NCI-H82 (cell line): ENCODE results near the gene TMEM87B.
A peak's percentile ranks its signal among the peaks of the same experiment; 100 is the strongest.
"Not testable (repeated sequence)": the region's sequence is repeated elsewhere in the genome, so short reads cannot be mapped to it uniquely, and the experiment has no call there.

Experiments
- DNase-seq: peaks from one replicate; lab custom pipeline; 2025; lab: John Stamatoyannopoulos, UW

TMEM87B gene

GRCh38 chr2:112032689-112033465 is 22.2 kb upstream of the TMEM87B start:
- DNase-seq: peak; percentile 35

DNA sequence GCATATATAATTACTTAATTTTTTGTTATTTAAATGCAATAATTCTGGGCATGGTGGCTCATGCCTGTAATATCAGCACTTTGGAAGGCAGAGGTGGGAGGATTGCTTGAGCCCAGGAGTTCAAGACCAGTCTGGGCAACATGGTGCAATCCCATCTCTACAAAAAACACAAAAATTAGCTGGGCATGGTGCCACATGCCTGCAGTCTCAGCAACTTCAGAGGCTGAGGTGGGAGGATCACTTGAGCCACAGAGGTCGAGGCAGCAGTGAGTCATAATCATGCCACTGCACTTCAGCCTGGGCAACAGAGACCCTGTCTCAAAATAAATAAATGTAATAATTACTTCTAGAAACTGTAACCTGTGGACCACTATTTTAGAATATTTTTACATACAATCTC is 21.5 kb upstream of the TMEM87B start:
- DNase-seq: no peak

GRCh38 chr2:112034924-112035323 is 20.1 kb upstream of the TMEM87B start:
- no peak for DNase-seq

DNA sequence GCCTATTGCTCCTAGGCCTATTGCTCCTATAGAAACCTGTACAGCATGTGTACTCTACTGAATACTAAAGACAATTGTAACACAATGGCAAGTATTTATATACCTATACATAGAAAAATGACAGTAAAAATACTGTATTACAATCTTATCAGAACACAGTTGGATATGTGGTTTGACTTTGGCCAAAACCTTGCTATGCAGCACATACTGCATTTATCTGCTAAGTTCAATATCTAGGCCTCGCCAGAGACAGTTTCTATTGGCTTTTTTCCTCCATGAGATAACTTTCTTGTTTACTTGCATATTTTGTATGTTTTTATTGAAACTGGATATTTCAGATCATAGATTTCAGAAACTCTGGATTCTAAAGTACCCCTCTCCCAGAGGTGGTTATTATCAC is 19.3 kb upstream of the TMEM87B start:
- no peak for DNase-seq

GRCh38 chr2:112039556-112039955 is 15.5 kb upstream of the TMEM87B start:
- not testable (repeated sequence) for DNase-seq

- DNase-seq: not testable (repeated sequence)
Measured at GRCh38 chr2:112040066-112040465, 15.0 kb upstream of the TMEM87B start.

DNA sequence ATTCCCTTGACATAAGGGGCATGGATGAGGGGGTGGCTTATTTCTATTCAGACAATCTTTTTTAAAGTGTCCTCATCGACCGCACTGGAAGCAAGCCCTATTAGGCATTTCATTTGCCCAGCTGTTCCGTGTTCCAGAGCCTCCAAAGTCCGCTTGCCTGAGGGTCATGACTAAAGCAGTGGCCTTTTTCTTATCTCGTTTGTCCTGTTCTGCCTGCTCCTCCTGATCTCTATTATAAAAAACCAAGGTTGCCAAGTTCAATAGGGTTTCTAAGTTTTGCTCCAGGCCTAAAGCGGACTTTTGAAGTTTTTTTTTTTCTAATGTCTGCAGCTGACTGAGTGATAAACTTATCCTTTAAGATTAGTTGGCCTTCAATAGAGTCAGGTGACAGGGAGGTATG is 13.6 kb upstream of the TMEM87B start:
- not testable (repeated sequence) for DNase-seq

DNA sequence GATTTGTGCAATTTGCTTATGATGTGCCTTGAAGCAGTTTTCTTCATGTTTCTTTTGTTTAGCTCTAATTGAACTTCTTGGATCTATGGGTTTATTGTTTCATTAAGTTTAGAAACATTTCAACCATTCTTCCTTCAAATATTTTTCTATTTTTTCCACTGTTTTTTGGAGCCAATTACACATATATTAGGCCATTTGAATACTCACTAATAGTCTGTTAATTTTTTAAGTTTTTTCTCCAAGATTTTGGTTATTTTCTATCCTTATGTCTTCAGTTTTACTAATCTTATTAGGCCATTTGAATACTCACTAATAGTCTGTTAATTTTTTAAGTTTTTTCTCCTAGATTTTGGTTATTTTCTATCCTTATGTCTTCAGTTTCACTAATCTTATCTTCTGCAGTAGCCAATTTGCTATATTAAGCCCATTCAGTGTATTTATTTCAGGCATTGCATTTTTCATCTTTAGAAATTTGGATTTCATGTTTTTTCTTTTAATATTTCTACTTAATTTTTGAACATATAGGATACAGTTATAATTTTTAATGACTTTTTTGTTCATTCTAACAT is 9.5 kb upstream of the TMEM87B start:
- DNase-seq: no peak

DNA sequence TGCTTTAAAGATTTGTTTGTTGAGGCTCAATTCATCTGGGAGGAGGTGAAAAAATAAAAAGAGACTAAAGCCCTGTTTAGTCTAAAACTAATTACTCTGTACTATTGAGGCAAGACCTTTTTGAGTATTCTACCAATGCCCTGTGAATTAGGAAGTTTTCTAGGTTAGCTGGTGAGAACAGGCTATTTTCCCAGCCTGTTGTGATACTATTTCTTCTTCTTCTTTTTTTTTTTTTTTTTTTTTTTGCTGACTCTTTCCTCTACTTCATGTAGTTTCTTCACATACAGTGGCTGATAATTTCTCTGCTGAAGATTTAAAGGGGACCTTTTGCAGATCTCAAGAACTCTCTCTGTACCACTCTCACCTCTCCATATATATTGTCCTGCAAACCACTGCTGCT is 8.8 kb upstream of the TMEM87B start:
- no peak for DNase-seq

DNA sequence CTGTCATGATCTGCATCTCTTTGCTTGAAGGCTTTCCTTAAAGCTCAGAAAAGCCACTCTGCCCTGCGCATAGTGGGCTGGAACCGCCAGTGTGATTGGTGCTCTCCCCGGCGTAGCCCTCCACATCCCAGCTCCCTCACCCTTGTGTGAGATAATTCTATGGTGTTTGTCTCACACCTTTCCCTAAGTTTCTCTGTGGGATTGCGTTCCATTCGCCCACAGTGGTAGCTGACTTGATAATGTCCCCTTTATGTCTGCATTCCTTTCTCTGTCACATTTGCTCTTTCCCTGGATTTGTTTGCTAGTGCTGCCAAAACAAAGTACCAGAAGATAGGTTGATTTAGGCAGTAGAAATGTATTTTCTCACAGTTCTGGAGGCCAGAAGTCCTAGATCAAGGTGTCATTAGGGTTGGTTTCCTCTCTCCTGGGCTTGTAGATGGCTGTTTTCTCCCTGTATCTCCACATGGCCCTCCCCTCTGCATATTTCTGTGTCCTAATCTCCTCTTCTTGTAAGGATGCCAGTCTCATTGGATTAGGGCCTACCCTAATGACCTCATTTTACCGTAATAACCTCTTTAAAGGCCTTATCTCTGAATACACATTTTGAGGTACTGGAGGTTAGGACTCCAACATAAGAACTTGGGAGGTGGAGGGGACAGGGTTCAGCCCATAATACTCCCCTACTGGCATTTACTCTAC is 7.4 kb upstream of the TMEM87B start:
- DNase-seq: peak; percentile 82

GRCh38 chr2:112048236-112048592 is 6.9 kb upstream of the TMEM87B start:
- DNase-seq: peak; percentile 45

DNA sequence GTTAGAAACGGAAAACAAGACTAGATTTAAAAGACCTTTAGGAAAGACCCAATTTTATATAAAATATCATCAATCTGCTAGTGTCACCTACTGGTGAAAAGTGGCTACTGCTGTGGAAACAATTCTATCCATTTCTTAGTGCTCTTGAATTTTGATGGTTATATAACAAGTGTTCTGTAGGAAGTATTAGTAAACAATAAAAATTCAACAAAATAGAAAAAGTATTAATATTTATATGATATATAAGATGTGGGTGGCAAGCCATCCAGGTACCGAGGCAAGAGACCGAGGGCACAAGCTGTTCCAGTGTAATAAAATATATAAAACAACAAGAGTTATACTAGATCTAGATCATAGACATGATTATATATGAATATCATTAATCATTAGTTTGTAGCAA is 6.2 kb upstream of the TMEM87B start:
- DNase-seq: peak; percentile 70

- no peak for DNase-seq
Measured at GRCh38 chr2:112050316-112050715, 4.8 kb upstream of the TMEM87B start.

- DNase-seq: peak; percentile 99
Measured at GRCh38 chr2:112053917-112054846, 887 bp upstream of the TMEM87B start.

- DNase-seq: peak; percentile 62
Measured at GRCh38 chr2:112055730-112056625, 909 bp downstream of the TMEM87B start.

- DNase-seq: no peak
Measured at GRCh38 chr2:112056626-112056987, 1.5 kb downstream of the TMEM87B start.

GRCh38 chr2:112059671-112060070 is 4.6 kb downstream of the TMEM87B start:
- no peak for DNase-seq

GRCh38 chr2:112061299-112061698 is 6.2 kb downstream of the TMEM87B start:
- DNase-seq: no peak

- no peak for DNase-seq
Measured at GRCh38 chr2:112061840-112062239, 6.8 kb downstream of the TMEM87B start.

DNA sequence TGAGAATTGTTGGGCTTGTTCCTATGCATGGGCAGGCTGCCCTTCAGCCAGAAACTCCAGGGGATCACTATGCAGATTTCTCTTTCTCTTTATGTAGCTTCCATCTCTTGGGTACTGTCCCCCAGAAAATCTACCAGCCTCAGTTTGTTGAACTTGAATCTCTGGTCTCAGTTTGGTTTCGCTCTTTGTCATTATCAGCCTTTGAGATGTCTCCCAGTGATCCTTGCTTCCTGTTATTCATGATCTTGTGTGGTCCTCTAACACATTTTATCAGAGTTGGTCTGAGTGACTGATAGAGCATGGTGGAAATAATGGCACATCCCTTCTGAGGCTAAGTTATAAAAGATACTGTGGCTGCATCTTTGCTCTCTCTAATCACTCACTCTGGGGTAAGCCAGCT is 7.8 kb downstream of the TMEM87B start:
- no peak for DNase-seq

GRCh38 chr2:112065486-112065885 is 10.4 kb downstream of the TMEM87B start:
- no peak for DNase-seq
